Measurements from ENCODE around the gene NUP37.

The NUP37 gene

GRCh38 chr12:102054345-102054744 lies 65.6 kb downstream of the NUP37 start:
- TF ChIP-seq CTCF (IDR thresholded peaks at IDR 0.05; ENCODE audit: poor library complexity, severe bottlenecking) = no peak
- no peak for ATAC-seq (ENCODE audit: low read depth)

GRCh38 chr12:102053062-102053349 lies 66.9 kb downstream of the NUP37 start:
- H3K36me3 ChIP-seq (ENCODE audit: low read depth) = peaks cover 69% of the 10 kb centered on the region
- no peak for TF ChIP-seq CTCF (IDR thresholded peaks at IDR 0.05; ENCODE audit: poor library complexity, severe bottlenecking)
- no peaks in the 10 kb centered on the region for H3K9me3 ChIP-seq (ENCODE audit: severe bottlenecking)
- no peak for DNase-seq (ENCODE audit: low spot score)
- H3K27ac ChIP-seq (ENCODE audit: poor library complexity, severe bottlenecking) = no peak overlapping the region
- no peaks in the 10 kb centered on the region for H3K27me3 ChIP-seq (ENCODE audit: insufficient read depth, poor library complexity, severe bottlenecking)
- ATAC-seq (ENCODE audit: low read depth) = no peak
- H3K4me1 ChIP-seq (ENCODE audit: insufficient read depth, poor library complexity, severe bottlenecking) = no peaks in the 10 kb centered on the region
- no peak overlapping the region for H3K4me3 ChIP-seq (ENCODE audit: severe bottlenecking)

More at GRCh38 chr12:102054345-102054744, 65.6 kb downstream of the NUP37 start:
- Histone ChIP-seq H3K27me3 (ENCODE audit: insufficient read depth, poor library complexity, severe bottlenecking) (no peaks in the 10 kb centered on the region), H3K4me1 (ENCODE audit: insufficient read depth, poor library complexity, severe bottlenecking) (no peaks in the 10 kb centered on the region), H3K9me3 (ENCODE audit: severe bottlenecking) (no peaks in the 10 kb centered on the region), H3K36me3 (ENCODE audit: low read depth) (peaks cover 68% of the 10 kb centered on the region), H3K4me3 (ENCODE audit: severe bottlenecking) (no peak overlapping the region), H3K27ac (ENCODE audit: poor library complexity, severe bottlenecking) (no peak overlapping the region)
- no peak for DNase-seq (ENCODE audit: low spot score)

GRCh38 chr12:102052192-102053061 lies 67.5 kb downstream of the NUP37 start:
- TF ChIP-seq CTCF (IDR thresholded peaks at IDR 0.05; ENCODE audit: poor library complexity, severe bottlenecking) = no peak
- H3K9me3 ChIP-seq (ENCODE audit: severe bottlenecking) = no peaks in the 10 kb centered on the region
- H3K36me3 ChIP-seq (ENCODE audit: low read depth) = peaks cover 69% of the 10 kb centered on the region
- DNase-seq (ENCODE audit: low spot score) = no peak
- ATAC-seq (ENCODE audit: low read depth) = no peak
- no peaks in the 10 kb centered on the region for H3K4me1 ChIP-seq (ENCODE audit: insufficient read depth, poor library complexity, severe bottlenecking)
- H3K27ac ChIP-seq (ENCODE audit: poor library complexity, severe bottlenecking) = no peak overlapping the region
- no peak overlapping the region for H3K4me3 ChIP-seq (ENCODE audit: severe bottlenecking)
- no peaks in the 10 kb centered on the region for H3K27me3 ChIP-seq (ENCODE audit: insufficient read depth, poor library complexity, severe bottlenecking)

GRCh38 chr12:102051431-102051965 lies 68.4 kb downstream of the NUP37 start:
- Histone ChIP-seq H3K27ac (ENCODE audit: poor library complexity, severe bottlenecking) (no peak overlapping the region), H3K4me1 (ENCODE audit: insufficient read depth, poor library complexity, severe bottlenecking) (no peaks in the 10 kb centered on the region), H3K9me3 (ENCODE audit: severe bottlenecking) (no peaks in the 10 kb centered on the region), H3K4me3 (ENCODE audit: severe bottlenecking) (no peak overlapping the region), H3K27me3 (ENCODE audit: insufficient read depth, poor library complexity, severe bottlenecking) (no peaks in the 10 kb centered on the region), H3K36me3 (ENCODE audit: low read depth) (peaks cover 69% of the 10 kb centered on the region)
- TF ChIP-seq CTCF (IDR thresholded peaks at IDR 0.05; ENCODE audit: poor library complexity, severe bottlenecking) = no peak
- no peak for DNase-seq (ENCODE audit: low spot score)
- ATAC-seq (ENCODE audit: low read depth) = no peak
